ENCODE results near the gene ILK.

DNA sequence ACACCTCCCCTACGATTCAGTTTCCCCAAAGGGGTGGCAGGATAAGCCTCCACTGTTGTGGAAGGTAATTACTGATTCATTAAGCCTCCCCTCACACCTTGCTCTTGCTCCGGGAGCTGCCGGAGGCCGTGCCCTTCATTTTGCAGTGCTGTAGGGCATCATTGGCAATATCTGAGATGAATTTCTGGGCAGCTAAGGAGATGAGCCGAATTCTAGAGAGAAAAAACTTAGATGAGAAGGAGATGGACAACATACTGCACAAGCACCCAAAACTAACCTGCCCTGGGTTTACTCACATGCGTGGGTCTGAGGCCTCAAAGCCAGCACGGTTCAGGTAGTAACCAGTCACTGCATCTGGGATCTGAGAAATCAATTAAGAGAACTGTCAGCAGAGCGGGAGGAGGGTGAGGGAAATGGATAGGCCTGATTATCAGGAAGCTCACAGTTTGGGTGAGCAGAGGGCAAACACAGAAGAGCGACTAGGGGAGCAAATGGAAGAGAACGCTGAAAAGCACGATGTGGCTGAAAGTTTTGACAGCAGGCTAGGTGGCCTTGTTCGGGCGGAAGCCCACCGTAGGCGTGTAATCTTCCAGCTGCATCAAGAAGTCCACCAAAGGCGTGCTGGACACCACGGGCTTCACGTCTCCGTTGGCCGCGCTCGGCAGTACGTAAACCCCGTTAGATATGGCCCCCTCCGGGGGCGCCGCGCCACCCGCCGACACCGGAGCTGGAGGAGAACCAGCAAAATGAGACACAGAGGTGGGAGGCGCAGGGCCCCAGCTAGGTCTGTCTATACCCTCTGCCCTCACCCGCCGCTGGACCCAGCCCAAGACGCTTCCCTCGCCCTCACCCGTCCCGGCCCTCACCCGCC is 7.8 kb downstream of the ILK start:
- TF ChIP-seq, protein P1, sequence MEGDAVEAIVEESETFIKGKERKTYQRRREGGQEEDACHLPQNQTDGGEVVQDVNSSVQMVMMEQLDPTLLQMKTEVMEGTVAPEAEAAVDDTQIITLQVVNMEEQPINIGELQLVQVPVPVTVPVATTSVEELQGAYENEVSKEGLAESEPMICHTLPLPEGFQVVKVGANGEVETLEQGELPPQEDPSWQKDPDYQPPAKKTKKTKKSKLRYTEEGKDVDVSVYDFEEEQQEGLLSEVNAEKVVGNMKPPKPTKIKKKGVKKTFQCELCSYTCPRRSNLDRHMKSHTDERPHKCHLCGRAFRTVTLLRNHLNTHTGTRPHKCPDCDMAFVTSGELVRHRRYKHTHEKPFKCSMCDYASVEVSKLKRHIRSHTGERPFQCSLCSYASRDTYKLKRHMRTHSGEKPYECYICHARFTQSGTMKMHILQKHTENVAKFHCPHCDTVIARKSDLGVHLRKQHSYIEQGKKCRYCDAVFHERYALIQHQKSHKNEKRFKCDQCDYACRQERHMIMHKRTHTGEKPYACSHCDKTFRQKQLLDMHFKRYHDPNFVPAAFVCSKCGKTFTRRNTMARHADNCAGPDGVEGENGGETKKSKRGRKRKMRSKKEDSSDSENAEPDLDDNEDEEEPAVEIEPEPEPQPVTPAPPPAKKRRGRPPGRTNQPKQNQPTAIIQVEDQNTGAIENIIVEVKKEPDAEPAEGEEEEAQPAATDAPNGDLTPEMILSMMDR (conservative IDR thresholded peaks at IDR 0.05 in 1 of 2, IDR thresholded peaks at IDR 0.05 in 1 of 2; ENCODE audit: low read depth in 1 of 2, low read length in 2 of 2) = no peak
- no peak for TF ChIP-seq EZH2 (IDR thresholded peaks at IDR 0.05; ENCODE audit: low read length, missing control alignments)
